Measurements from ENCODE around the gene THOP1.
A peak's percentile ranks its signal among the peaks of the same experiment; 100 is the strongest.

Gene THOP1

DNA sequence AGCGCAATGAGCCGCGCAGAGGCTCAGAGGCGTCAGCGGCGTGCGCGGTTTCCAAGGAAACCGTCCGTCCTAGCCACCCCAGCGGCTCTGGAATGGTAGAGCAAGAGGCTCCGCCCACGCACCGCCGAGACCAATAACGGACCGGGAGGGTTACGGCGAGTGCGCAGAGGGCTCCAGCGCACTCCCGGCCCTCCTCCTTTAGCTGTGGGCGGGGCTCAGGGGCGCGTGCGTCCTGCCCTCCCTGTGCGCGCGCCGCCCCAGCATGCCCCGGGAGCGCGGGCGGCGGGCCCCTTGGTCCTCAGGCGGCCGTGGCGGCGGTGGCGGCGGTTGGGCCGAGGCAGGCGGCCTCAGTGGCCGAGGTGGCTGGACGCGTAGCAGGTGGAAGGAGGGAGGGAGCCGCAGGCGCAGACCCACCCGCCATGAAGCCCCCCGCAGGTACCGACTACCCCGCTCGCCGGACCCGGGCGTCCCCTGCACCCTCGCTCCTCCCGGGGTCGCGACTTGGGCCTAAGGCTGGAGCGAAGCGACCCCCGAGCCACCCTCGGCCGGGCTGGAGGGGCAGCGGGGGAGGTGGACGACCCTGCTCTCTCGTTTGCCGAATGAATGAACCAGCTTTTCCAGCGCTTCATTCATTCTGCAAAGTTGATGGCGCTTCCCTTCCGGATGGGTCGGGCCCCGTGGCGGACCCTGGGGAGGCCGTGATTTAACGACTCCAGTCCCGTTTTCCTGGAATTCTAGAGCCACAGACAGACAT lies at the start of gene THOP1:
Gene THOP1, plus strand, starts transcription at position 260 of the 754 bp plus-strand sequence. Its CDS starts 160 bp downstream, at position 420.
- DNase-seq: peak; percentile 99

DNA sequence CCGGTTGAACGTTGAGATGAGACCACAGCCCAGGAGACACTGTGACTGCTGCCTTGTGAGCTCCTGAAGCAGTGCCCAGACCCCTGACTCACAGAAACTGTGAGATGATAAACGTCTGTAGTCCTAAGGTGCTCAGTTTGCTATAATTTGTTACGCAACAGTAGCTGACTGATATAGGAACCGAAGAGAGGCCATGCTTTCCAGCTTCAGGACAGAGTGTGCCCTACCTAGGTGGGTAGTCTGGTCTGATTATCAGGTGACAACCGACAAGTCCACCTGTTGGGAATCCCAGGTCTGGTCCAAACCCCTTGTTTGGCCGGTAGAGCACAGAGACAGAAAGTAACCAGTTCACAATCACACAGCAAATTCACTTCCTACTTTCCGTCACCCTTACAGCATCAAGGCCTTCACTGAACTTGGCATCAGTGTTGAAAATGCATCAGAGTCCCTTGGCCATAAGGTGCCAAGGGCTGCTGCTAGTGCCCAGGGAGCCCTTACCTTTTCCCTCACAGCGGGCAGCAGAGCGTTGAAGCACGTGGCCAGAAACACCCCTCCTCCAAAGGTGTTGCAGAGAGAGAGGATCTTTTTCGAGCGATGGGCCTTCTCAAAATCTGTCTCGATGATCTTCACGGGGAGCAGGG lies 48.6 kb upstream of the THOP1 start:
- DNase-seq: no peak

DNA sequence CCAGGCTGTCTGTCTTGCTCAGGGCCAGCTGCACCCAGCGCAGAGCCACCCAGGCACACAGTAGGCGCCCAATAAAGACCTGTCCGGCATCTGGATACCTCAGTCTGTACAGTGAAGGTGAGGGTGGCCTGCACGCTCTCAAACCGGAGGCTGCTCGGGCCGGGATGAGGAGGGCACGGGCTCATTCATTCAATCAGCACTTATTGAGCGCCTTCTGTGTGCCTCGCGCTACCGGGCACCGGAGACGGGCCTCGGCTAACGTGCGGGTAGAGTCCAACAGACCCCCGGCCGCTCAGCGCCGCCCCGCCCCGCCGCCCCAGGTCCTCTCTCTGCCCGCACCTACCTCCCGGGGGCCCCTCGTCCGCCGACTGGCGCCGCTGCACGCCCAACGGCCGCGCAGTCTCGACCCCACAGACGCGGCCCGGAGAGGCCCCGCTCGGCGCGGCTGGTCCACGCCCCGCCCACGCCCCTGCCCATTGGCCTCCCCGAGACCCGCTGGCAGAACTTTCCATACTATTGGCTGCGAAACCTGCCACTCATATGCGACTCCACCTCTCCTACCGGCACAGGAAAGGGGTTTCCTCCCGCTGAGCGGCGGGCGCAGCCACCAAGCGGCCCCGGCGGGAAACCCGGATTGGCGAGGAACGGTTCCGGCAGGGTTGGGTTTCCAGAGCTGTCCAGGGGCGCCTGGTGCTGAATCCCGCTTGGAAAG lies 45.5 kb upstream of the THOP1 start, which contains the start of gene SLC39A3:
Gene SLC39A3, minus strand, starts transcription at position 416 of the 712 bp plus-strand sequence. CDS start 2,760 bp downstream, outside the sequence.
- peak; percentile 100 for DNase-seq

DNA sequence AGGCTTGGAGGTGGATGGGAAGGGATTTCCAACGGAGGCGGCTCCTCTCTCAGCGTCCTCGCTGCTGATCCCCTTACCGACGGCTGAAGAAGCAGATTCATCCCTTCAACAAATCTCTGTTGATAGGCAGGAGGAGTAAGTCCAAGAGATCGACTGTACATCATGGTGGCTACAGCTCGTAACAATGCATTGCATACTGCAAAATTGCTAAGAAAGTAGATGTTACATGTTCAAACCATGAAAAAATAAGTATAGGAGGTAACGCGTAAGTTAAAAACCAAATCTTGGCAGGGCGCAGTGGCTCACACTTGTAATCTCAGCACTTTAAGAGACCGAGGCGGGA lies 45.0 kb upstream of the THOP1 start:
- no peak for DNase-seq

DNA sequence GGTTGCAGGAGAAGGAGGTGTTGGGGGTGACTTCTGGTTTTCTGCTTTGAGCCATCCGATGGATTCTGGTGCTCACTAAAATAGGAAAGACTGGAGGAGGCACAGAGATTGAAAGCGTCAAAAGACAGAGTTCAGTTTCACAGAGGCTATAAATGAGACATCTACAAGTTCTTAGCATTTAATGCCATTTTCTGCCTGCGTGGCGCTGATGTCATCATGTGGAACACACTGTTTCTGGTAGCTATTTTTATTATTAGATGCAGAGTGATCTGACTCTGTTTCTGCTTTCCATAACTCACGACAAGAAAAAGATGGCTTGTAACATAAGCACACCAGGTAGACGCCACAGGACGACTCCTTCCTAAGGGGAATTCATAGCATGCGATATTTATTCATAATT lies 42.2 kb upstream of the THOP1 start:
- DNase-seq: no peak

DNA sequence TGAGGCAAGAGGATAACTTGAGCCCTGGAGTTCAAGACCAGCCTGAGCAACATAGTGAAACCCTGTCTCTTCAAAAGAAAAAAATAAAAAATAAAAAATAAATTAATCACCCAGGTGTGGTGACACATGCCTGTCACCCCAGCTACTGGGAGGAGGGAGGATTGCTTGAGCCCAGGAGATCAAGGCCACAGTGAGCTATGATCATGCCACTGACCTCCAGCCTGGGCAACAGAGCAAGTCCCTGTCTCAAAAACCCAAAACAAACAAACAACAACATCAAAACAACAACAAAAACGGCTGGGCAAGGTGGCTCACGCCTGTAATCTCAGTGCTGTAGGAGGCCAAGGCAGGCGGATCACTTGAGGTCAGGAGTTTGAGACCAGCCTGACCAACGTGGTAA lies 41.2 kb upstream of the THOP1 start:
- no peak for DNase-seq

DNA sequence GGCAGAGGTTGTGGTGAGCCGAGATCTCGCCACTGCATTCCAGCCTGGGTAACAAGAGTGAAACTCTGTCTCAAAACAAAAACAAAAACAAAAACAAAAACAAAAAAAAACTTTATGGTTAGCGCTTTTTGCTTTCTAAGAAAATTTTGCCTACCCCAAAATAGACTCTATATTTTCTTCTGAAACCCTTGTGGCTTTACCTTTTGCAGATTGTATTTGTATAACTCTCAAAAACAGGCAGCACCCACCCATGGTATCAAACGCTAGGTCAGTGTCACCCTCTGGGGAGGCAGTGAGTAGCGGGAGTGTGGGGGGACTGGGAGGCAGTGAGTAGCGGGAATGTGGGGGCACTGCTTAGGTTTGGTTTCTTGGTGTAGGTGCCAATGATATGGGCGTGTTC lies 38.0 kb upstream of the THOP1 start:
- DNase-seq: no peak

DNA sequence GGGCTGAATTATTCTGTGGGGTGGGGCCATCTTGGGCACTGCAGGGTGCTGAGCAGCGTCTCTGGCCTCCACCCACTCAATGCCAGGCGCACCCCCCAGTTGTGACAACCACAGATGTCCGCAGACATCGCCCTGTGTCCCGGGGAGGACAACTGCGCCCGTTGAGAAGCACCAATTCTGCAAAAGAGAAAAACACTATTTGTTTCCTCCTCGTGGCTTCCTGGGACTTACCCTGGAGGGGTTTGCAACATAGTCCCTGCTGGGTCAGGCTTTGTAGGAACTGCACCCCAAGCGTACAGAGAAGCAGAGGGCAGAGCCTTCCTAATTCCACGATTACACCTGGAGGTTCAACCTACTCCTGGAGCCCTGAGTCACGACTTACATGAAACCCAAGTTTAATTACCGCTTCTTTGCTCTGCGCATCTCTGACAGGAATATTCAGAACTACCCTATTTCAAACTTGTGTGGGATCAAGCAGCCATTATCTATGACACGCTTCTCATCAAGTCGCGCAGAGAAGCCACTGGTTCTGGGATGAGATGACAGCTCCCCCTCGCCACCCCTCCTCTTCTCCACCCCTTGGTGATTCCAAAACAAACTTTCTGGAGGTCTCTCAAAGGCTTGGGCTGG lies 34.4 kb upstream of the THOP1 start:
- DNase-seq: no peak

DNA sequence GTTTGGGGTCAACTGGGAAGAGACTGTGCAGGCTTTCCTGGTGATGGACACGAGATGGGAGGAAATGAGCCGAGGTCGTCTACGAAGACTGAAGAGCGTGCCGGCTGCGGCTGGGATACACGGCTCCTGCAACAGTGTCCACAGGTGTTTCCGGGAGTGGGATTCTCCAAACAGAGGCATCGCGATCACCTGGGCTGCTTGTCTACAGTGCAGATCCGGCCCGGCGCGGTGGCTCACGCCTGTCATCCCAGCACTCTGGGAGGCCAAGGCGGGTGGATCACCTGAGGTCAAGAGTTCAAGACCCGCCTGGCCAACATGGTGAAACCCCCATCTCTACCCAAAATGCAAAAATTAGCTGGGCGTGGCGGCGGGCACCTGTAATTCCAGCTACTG lies 33.9 kb upstream of the THOP1 start:
- DNase-seq: no peak

DNA sequence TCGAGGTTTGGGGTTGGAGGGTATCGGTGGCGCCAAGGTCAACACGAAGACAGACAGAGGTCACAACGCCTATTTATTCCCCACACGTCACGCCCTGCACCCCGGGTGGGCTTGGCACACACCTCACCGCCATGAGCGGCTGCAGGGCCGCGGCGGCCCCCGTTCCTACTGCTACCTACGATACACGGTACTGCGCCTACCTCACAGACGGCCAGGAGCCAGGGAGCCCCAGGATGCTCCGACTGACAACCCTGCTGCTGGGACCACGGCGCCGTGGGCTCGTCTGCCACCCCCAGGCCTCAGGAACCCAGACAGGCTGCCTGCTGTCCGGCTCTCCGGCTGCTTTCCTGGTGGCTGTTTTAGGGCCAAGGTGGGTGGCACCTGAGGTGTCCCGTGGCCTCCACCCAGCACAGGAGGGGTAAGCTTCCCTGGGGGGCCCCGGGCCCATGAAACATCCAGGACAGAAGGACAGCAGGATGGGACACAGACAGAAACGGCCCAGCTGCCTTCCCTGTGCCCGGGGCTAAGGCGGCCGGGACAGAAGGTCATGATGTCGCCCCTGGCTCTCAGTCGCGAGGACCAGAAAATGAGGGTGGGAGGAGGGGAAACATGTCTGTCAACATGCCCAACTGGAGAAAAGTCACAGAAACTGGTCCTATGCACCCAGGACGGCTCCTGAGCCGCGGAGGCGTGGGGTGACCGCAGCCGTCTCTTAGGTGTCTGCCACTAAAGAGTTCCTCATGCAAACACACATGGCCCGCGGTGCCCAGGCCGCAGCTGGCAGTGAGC lies 30.4 kb upstream of the THOP1 start:
- no peak for DNase-seq

DNA sequence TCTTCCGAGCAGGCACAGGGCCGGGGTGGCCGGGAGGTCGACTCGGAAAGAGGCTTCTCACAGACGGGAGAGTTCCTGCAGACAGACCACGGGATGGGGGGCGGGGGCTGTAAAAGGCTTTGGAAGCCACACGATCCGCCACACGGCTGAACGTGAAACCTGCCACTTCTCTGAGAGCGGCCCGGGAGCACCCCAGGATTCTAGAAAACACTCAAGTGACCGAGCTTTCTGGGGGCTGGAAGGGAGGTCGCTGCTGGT lies 29.9 kb upstream of the THOP1 start:
- DNase-seq: no peak

DNA sequence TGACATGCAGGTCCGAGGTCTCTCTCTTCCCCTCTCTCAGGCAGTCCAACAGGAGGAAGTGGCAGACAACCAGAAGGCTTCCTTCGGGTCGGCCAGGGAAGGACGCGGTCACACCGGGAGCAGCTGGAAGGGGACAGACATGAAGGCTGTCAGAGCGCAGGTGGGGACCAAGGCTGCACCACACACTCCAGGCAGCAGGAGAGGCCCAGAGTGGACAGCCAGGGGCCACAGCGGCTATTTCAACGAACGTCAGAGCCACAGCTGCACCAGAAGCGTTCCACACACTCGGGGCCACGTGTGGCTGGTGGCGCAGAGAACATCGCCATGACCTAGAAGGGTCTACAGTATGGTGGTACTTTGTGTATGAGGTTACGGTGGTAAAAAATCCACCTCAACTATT lies 29.5 kb upstream of the THOP1 start:
- DNase-seq: no peak

DNA sequence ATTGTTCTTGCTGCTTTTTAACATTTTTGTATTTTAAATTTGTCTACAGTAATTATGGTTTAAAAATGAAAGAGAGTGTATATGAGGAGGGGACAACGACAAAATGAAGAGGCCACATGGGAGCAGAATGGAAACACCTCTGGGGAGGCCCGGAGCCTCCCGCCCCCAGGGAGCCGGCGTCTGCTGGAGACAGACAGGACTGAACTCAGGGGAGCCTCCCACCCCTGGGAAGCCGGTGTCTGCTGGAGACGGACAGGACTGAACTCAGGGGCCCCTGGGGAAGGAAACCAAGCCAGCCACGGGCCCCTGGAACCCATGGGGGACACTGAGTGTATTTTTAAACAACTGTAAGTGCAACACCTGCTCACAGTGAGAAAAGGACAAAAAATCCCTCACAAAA lies 28.8 kb upstream of the THOP1 start:
- no peak for DNase-seq

DNA sequence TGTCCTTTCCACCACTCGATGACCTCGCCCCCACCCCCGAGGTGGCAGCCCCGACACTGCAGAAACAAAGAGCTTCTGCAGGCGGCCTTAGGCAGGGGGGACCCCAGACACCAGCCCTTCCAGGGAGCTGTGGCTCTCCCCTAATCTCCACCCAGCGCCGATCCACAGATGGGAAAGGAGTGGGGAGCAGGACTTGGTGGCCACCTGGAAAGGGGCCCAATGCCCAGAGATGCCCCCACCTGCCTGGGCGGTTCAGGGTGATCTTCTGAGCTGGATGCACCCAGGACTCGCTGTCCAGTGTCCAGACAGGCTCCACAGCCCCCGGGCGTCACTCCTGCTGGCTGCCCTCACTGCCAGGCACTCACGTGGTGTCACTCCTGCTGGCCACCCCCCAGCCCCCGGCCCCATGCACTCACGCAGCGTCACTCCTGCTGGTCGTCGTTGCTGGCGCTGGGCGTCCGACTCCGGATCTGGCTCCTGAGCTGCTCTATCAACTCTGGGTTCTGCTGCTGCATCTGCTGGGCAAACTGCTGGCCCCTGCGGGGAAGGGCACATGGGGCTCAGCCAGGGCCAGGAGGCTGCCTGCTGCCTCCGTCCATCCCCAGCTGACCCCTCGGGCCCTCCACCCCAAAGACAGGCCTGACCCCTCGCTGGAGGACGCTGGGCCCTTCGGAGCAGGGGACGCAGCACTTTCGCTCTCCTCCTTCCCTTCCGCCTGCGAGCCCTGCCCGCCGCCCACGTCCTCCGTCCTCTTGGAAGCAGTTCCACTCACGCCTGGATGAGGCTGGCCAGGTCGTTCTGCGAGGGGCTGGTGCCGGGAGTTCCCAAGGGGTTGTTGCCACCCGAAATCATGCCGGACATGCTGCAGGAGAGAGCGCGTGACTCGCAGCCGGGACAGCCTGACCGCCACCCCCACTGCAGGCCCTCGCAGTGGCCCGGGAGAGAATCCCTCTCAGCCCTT lies 28.1 kb upstream of the THOP1 start:
- DNase-seq: no peak

DNA sequence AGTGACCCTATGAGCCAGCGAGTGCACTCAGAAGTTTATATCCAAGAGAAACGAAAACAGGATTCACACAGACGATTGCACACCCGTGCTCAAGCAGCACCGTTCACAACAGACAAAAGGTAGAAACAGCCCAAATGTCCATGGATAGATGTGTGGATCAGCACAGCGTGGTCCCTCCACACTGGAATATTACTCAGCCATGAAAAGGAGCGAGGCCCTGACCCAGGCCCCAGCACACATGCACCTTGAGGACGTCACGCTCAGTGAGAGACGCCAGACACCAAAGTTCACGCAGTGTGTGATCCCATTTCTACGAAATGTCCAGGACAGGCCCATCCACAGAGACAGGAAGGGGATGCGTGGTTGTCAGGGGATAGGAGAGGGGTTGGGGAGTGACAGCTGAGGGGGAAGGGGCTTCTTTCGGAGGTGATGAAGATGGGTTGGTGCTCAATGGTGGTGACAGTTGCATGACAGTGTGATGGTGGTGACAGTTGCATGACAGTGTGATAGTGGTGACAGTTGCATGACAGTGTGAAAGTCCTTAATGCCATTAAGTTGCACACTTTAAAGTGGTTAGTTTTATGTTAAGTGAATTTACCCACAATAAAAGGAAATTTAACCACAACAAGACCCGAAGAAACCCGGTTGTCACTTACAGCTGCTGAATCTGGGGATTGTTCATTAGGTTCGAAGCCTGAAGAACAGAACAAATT lies 26.5 kb upstream of the THOP1 start:
- DNase-seq: no peak

DNA sequence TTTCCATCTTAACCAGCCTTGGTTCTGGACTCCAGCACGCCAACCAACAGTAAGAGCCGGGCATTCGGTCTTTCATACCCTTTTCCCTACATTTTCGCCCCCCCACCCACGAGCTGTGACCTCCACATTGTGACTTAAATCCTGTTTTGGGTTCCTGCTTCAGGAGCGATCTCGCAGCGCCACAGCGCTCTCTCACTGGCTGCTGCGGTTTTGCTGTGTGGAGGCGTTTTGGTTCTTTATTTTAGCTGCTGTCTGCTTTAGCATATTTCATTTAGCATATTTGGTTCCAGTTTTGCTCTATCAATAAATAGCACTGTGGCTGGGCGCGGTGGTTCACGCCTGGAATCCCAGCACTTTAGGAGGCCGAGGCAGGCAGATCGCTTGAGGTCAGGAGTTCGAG lies 25.9 kb upstream of the THOP1 start:
- no peak for DNase-seq

DNA sequence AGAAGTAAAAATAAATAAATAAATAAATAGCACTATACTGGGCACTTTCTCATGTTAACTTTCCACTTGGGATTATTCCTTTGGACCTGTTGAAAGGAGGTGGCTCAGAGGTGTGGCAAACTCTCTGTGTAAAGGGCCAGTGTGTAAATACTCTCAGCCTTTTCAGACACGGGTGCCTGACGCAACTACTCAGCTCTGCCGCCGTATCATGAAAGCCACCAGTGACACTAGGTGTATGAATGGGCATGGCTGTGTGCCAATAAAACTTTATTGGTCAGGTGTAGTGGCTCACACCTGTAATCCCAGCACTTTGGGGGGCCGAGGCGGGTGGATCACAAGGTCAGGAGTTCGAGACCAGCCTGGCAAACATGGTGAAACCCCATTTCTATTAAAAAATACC lies 25.3 kb upstream of the THOP1 start:
- no peak for DNase-seq

DNA sequence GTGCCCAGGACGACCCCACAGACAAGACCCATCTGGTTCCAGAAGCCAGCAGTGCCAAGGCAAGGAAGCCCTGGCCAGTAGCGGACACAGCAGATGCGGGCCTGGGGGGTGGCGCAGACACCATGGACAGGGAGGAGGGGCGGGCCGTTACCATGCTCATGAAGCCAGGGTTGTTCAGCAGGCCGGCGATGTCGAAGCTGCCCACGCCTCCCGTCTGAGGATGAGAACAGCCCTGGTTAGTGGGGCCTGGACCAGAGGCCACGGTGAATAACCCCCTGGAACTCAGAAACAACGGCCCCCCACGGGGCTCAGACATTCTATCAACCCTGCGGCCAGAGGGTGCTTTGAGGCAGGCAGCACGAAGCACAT lies 24.0 kb upstream of the THOP1 start:
- no peak for DNase-seq

DNA sequence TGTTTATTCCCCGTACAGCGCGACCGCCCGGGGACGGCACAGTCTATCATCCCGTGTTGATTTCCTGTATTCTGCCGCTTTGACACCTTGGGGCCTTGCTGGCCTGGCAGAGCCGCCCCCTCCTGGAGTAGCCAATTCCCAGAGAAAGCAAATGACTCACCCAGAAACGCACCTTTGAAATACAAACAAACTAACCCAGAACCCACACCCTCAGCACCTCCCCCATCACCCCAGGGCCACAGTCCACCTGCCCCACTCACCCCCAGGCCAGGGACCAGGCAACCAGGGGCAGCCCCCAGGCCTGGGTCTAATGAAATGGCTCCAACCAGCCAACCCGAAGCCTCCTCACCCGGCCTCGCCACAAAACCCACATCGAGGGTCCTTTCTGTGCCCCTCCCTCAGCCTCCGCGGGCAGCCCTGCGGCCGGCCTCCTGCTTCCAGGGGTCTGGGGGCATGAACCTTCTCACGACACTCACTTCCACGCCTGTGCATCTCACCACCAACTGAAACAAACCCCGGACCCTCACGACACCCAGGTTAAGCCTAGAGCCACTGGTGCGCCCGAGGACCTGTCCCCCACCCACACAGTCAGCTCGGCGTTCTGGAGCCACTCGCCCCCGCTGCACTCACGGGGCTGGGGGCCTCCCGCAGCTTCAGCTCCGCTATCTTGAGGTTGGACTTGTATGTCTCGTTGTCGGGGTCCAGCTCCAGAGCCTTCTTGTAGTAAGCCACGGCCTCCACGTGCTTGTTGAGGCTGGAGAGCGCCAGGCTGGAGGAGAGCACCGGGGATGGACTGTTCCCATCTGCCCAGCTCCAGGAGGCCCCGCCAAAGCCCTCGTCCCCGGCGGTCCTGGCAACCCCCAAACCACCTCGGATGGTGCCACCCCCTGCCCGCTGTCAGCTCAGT lies 23.2 kb upstream of the THOP1 start:
- DNase-seq: no peak

Data from activated CD4-positive, alpha-beta T cell treated with anti-CD3 and anti-CD28 coated beads, Interleukin-10, Interleukin-2, amounts not matched to agents 100 ng/mL and 50 ng/mL, durations not matched to agents 16 hours and 8 hours (primary cell).